Measurements from ENCODE around the gene SPOPL.

GRCh38 chr2:138620431-138620830, 118.9 kb downstream of the SPOPL start:
- no peak for TF ChIP-seq CTCF (IDR thresholded peaks at IDR 0.05)
- TF ChIP-seq POLR2A (IDR thresholded peaks at IDR 0.05) = no peak

Measured in Peyer's patch (tissue), 4 donors.